Activated T-helper 1 cell treated with anti-CD3 and anti-CD28 coated beads, Interleukin-12 subunit alpha, Interleukin-12 subunit beta, Interleukin-2, Interleukin-4 antibody, amounts not matched to agents 30 ng/mL and 10 ng/mL and 1 ng/mL, durations not matched to agents 14 hours and 24 hours and 36 hours (primary cell): Measurements from ENCODE around the gene CFAP119. TPM values are rescaled to one million over a fixed set of nuclear protein-coding genes. Genes with fewer than 3 reads are reported as not detected.

Experiments
- DNase-seq: peaks from one replicate; pipeline ENCODE4 v3.0.0; 2021; ENCODE audit warnings: low spot score
- H3K27ac Mint-ChIP-seq: one replicate; pipeline ENCODE4 v1.8.0; 2021; ENCODE audit warnings: mild to moderate bottlenecking, mixed read lengths
- H3K27me3 Mint-ChIP-seq: one replicate; pipeline ENCODE4 v1.8.0; 2022; ENCODE audit warnings: mild to moderate bottlenecking, moderate library complexity, mixed read lengths; ENCODE audit not compliant: insufficient read depth
- H3K36me3 Mint-ChIP-seq: one replicate; pipeline ENCODE4 v1.8.0; 2021; ENCODE audit warnings: low read depth, mixed read lengths
- H3K4me1 Mint-ChIP-seq: one replicate; pipeline ENCODE4 v1.8.0; 2021; ENCODE audit warnings: low read depth, mixed read lengths
- H3K4me3 Mint-ChIP-seq: one replicate; pipeline ENCODE4 v1.8.0; 2021; ENCODE audit warnings: mild to moderate bottlenecking, moderate library complexity, mixed read lengths
- H3K9me3 Mint-ChIP-seq: one replicate; pipeline ENCODE4 v1.8.0; 2021; ENCODE audit warnings: mixed read lengths
- intact Hi-C: fragments of 100-400 bp; cut with micrococcal nuclease; formaldehyde crosslinking; loops from one replicate; pipeline ENCODE4 v1.15.1; 2024
- total RNA-seq: library from RNA; stranded (reverse); gene quantifications from 2 replicates; pipeline ENCODE4 v1.2.3, GENCODE V29; 2022

The CFAP119 gene
- total RNA-seq, 1 donor from 2014 or later, result 4.4 TPM

DNA sequence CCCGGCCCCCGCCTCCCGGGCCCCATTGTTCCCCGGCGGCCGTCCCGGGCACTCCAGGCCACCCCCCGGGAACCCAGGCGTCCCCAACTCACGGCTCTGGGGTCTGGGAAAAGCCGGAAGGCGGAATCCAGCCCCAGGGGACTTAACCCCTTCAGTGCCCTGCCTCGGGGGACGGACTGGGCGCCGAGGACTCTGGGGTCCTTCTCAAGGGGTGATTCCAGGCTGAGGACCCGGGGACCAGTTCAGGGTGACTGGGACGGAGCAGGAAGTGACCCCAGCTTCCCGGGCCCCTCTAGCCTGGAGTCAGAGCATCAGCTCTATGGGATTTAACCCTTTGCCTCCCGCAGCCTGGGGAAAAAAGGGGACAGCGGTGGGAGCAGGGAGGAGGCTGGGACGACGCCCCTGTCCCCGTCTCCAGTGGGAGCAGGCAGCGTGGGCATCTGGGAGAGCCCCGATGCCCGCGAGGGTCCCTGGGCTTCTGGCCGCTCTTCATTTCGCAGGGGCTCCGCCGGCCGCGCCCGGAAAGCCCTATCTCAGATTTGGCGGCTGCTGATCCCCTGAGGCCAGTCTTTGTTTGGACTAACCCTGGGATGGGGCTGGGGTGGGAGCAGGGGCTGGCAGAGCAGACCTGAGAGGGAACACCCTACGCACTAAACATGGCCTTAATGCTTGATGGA, 25.2 kb upstream of the CFAP119 start, which contains the start of gene ZNF629:
ZNF629 (minus strand) TSS at position 270 of the 677 bp plus-strand sequence. CDS start 2,723 bp downstream, outside the sequence.
- Mint-ChIP-seq H3K36me3 (no peaks in the 10 kb centered on the region), H3K4me3 (peak within 1 kb of the TSS; percentile 78), H3K27ac (no peak within 1 kb of the TSS), H3K9me3 (no peaks in the 10 kb centered on the region), H3K27me3 (peaks cover 36% of the 10 kb centered on the region), H3K4me1 (no peaks in the 10 kb centered on the region)
- no peak for DNase-seq
- intact Hi-C loops, result no loop called here

DNA sequence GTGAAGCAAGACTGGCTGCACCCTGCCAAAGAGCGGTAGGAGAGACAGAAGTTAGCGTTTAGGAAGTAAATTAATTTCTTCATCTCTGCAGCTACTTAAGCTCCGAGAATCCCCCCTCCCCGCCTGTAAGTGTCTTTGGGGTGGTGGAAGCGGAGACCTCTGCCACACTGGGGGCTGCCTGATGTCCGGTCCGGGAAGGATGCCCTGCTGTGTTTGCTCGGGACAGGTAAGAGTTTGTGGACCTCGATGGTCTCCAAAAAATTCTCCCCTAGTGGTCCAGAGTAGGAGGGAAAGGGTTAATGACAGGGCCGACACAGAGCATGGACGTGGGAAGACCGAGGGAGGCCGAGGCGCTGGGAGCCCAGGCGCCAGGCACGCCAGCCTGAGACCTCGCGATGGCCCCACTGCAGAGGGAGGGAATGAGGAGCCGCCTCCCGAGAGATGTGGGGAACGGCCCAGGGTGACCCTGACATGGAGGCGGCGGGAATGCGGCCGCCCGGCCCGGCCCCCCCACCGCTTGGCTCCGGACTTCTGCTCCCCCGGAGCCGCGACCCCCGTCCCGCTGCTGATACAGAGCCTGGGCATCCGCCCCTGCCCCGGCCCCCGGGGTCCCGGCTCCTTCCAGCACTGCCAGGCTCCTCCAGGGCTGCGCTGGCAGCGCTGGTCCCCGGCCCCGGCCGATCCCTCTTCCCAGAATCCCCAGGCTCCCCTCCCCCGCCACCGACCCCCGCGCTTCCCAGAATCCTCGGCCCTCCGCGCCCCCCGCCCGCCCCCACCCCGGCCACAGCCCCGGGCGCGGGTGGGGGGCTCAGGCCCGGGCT, 24.5 kb upstream of the CFAP119 start:
- no peak overlapping the region for H3K27ac Mint-ChIP-seq
- H3K36me3 Mint-ChIP-seq, result no peaks in the 10 kb centered on the region
- H3K4me3 Mint-ChIP-seq, result peak overlapping the region; percentile 74
- no peaks in the 10 kb centered on the region for H3K9me3 Mint-ChIP-seq
- no peak for DNase-seq
- intact Hi-C loops, result no loop called here
- peaks cover 36% of the 10 kb centered on the region for H3K27me3 Mint-ChIP-seq
- H3K4me1 Mint-ChIP-seq, result no peaks in the 10 kb centered on the region

DNA sequence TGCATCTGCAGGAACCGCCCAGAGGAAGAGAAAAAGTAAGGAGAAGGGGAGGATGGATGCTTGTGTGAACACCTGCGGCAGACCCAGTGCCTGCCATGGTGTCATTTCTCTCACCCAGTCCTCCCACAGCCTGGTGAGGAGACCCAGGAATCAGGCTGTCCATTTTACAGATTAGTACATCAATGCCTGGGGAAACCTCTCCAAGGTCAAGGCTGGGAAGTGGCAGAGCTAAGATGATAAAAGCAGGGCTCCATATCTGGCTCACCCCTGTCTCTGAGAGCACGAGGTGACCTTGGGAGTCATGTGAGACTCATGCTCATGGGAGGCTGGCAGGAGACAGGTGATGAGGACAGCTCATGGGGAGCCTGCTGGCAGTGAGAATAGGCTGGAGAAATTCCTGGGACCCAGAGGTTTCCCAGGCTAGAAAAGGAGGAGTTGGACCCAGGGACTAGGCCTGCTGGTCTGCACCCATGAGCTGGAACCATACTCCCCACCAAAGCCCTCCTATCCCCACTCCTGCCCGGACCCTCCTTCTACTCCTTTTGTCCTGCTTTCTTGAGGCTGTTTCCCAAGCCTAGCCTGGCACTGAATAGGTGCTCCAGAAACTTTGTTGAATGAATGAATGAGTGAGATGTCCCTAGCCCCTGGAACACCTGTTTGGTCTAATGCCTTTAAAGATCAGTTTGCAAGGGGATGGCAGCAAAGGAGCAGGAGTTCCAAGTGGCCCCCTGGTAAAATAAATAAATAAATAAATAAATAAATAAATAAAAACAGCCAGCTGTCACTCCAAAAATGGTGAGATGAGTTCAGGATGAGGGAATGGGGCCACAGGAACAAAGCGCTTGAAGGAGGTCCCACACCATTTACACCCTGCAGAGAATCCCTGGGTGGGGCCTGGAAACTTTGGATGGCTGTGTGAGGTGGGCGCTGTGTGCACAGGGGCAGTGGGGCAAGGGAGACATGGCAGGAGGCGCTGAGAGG, 23.6 kb upstream of the CFAP119 start:
- Mint-ChIP-seq H3K27me3 (peaks cover 36% of the 10 kb centered on the region), H3K9me3 (no peaks in the 10 kb centered on the region), H3K4me3 (peak overlapping the region; percentile 74), H3K4me1 (no peaks in the 10 kb centered on the region), H3K36me3 (no peaks in the 10 kb centered on the region), H3K27ac (no peak overlapping the region)
- DNase-seq, result no peak
- intact Hi-C loops, result no loop called here

DNA sequence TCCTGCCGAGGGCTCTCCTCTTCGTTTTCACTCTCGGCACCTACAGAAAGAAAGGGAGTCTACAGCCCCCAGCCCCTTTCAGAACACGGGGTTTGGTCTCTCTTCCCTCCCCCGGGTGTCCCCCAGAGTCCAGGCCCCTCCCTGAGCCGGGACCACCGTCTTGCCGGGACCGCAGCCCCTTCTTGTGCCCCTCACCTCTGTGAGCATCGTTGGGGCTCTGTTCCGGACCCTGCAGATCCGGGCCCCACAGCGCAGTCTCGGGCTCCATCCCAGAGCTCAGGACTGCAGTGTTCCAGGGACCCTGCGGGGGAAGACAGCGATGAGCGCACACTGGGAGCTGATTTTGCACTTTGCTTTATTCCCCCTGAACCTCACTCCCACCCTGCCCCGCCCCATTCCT, 22.4 kb upstream of the CFAP119 start:
- intact Hi-C loops, result no loop called here
- Mint-ChIP-seq H3K27ac (no peak overlapping the region), H3K9me3 (no peaks in the 10 kb centered on the region), H3K4me3 (no peak overlapping the region), H3K27me3 (peaks cover 36% of the 10 kb centered on the region), H3K36me3 (no peaks in the 10 kb centered on the region), H3K4me1 (no peaks in the 10 kb centered on the region)
- DNase-seq, result no peak

DNA sequence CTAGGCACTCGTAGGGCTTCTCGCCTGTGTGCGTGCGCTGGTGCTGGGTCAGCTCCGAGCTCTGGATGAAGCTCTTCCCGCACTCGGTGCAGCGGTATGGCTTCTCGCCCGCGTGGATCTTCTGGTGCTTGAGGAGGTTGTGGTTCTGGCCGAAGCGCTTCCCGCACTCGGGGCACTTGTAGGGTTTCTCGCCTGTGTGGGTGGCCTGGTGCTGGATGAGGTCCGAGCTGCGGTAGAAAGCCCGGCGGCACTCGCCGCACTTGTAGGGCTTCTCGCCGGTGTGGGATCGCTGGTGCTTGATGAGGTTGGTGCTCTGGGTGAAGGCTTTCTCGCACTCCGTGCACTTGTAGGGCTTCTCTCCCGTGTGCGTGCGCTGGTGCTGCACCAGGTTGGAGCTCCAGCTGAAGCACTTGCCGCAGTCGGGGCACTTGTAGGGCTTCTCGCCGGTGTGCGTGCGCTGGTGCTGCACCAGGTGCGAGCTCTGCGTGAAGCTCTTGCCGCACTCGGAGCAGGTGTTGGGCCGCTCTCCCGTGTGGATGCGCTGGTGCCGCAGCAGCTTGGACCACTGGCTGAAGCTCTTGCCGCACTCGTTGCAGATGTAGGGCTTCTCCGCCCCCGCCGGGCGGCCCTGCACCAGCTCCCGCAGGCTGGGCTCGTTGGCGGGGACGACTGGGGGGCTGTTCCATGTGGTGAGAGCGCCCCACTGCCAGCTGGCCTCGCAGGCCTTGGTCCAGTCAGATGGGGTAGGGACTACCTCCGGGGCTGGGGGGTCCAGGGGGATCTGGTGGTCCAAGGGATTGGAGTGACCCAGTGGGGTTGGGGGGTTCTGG, 21.6 kb upstream of the CFAP119 start:
- Mint-ChIP-seq H3K27ac (no peak overlapping the region), H3K36me3 (no peaks in the 10 kb centered on the region), H3K27me3 (peaks cover 32% of the 10 kb centered on the region), H3K4me1 (no peaks in the 10 kb centered on the region), H3K9me3 (no peaks in the 10 kb centered on the region), H3K4me3 (no peak overlapping the region)
- intact Hi-C loops, result no loop called here
- DNase-seq, result no peak

DNA sequence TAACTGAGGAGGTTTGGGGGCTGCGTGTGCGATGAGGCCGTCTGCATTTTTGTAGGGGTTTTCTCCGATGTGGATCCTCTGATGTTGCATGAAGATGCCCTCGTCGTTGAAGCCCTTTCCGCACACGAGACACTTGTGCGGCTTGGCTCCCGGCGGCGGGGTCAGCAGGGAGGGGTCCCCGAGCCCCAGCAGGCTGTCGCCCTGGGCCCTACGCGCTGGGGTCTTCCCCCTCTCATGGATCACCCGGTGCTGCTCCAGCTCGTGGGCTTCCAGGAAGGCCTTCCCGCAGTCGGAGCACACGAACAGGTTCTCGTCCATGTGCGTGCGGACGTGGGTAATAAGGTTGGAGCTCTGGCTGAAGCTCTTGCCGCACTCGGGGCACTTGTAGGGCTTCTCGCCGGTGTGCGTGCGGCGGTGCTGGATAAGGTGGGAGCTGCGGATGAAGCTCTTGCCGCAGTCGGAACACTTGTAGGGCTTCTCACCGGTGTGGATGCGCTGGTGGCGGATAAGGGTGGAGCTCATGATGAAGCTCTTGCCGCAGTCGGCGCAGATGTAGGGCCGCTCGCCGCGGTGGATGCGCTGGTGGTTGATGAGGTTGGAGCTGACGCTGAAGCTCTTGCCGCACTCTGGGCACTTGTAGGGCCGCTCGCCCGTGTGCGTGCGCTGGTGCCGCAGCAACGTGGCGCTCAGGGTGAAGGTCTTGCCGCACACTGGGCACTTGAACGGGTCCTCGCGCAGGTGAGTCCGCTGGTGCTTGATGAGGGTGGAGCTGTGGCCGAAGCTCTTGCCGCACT, 20.8 kb upstream of the CFAP119 start:
- Mint-ChIP-seq H3K9me3 (no peaks in the 10 kb centered on the region), H3K36me3 (no peaks in the 10 kb centered on the region)
- no peak for DNase-seq

DNA sequence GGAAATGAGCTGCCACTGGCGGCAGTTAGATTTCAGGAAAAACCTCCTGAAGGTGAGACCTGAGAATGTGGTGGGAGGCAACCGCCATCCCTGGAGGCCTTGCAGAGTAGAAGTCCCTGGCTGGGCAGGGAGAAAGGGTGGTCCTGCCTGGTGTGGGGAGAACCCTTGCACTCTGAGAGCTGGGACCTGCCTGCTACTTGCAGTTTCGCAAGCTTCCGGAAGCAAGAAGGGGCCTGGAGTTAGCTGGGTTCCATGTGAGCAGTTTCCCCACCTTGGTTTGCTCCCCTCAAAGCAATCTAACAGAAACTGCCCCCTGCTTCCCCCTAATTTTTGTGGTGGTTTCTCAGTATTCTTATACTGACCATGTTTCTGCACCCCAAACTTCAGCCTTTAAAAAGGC, 18.7 kb upstream of the CFAP119 start:
- H3K27me3 Mint-ChIP-seq, result peaks cover 9% of the 10 kb centered on the region
- H3K4me3 Mint-ChIP-seq, result no peak overlapping the region
- no peak overlapping the region for H3K27ac Mint-ChIP-seq
- intact Hi-C loops, result no loop called here
- no peak for DNase-seq
- H3K36me3 Mint-ChIP-seq, result no peaks in the 10 kb centered on the region
- peaks cover 10% of the 10 kb centered on the region for H3K4me1 Mint-ChIP-seq
- no peaks in the 10 kb centered on the region for H3K9me3 Mint-ChIP-seq

More for the DNA sequence above, 20.8 kb upstream of the CFAP119 start:
- Mint-ChIP-seq H3K27me3 (peaks cover 24% of the 10 kb centered on the region), H3K4me3 (no peak overlapping the region), H3K4me1 (no peaks in the 10 kb centered on the region), H3K27ac (no peak overlapping the region)
- intact Hi-C loops, result no loop called here

DNA sequence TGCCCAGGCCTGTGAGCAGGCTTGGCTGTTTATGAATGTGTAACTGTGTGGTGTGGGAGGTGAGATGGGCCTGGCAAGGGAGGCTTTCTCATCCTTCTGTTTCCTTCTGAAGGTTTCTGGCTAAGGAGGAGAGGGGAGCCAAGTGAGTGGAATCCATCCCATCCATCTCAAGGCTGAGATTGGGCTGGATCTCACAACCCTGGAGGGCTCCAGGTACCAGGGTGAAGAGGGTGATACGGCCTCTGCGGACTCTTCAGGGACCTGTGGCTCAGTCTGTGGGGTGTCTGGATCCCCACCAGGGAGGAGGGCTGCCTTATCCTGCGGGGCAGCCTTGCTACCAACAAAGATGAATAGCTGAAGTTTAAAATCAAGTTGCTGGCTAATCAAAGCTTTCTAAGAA, 18.2 kb upstream of the CFAP119 start:
- no peak for DNase-seq
- intact Hi-C loops, result no loop called here
- Mint-ChIP-seq H3K36me3 (no peaks in the 10 kb centered on the region), H3K4me1 (peaks cover 10% of the 10 kb centered on the region), H3K27ac (no peak overlapping the region), H3K4me3 (no peak overlapping the region), H3K9me3 (no peaks in the 10 kb centered on the region), H3K27me3 (peaks cover 4% of the 10 kb centered on the region)

DNA sequence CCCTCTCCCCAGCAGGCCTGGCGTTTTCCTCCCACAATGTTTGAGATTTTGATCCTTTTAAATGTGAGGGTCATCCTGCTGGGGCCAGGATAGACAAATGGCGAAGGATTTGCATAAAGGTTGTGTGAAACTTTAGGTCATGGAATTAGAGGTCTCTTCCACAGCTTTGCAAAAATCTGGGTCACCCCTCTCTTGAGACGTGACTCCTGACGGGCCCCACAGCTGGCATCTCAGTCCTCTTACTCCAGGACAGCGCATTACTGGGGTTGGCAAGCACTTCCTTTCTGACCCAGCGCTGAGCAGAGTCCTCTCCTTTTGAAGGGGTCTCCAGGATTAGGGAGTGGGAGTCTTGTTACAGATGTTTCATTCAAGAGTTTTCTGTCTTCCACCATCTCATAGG, 17.7 kb upstream of the CFAP119 start:
- no peak for DNase-seq
- Mint-ChIP-seq H3K27ac (no peak overlapping the region), H3K27me3 (no peaks in the 10 kb centered on the region), H3K4me1 (peaks cover 10% of the 10 kb centered on the region), H3K9me3 (no peaks in the 10 kb centered on the region), H3K36me3 (no peaks in the 10 kb centered on the region), H3K4me3 (no peak overlapping the region)
- intact Hi-C loops, result no loop called here

DNA sequence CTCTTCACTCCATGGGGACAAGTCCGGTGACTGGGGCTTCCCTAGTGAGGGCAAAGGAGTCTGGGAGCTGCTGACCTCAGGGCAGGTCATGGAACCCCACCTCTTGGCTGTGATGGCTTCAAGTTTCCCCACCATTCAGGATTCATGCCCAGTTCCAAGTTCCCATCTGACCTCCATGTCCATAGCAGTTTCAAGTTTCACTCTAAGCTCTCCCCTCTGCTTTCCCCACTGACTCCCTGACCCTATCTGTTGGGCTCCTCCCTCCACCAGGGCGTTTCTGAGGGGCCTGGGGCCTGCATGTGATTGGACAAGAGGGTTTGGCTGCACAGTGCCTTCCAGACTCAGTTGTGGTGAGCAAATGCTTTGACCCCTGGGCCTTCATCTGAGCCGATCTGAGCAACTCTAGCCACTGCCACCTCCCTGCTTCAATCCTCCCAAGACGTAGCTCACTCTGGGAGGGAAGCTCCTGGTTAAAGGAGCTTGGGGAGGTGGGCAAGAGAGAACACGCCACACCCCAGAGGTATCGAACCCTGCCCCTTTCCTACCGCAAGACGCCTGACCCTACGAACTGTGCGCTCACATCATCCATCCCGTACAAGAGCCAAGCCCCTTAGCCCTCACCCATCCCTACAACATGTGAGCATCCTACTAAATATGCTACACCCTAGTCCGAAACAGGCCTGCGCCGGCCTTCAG, 16.8 kb upstream of the CFAP119 start:
- Mint-ChIP-seq H3K27ac (no peak overlapping the region), H3K4me3 (peak overlapping the region; percentile 54), H3K9me3 (no peaks in the 10 kb centered on the region), H3K4me1 (peaks cover 10% of the 10 kb centered on the region), H3K27me3 (no peaks in the 10 kb centered on the region), H3K36me3 (peaks cover 2% of the 10 kb centered on the region)
- DNase-seq, result no peak
- intact Hi-C loops, result no loop called here

DNA sequence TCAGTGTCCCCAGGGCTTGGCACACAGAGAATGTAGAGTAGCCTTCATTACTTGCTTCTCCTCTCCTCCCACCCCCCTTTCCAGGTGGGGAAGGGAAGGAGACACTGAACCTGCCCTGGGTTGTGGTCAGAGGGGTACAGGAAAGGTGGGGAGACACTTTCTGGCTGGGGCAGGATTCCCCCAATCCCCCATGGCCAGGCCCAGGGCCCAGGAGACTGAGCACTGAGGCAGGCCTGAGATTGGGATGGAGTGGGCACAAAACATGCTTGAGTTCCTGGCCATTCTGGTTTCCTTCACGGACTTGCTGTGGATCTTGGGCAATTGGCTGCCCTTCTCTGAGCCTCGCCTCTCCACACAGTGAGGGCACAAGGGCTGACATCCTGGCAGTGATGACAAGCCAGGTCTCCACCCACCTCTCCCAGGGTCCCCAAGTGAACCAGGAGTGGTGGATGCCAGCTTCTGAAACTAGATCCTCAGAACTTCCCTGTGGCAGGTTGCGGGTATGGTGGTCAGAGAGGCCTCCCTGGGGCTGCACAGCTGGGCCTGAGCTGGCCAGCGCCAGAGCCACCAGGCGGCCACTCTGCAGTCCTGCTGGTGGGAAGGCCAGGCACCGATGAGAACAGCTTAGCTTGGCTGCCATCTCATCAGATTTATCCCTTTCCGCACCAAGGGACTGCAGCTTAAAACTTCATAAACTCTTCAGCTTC, 15.9 kb upstream of the CFAP119 start:
- H3K4me3 Mint-ChIP-seq, result peak overlapping the region; percentile 94

More for the DNA sequence above, 15.9 kb upstream of the CFAP119 start:
- Mint-ChIP-seq H3K27ac (peak overlapping the region; percentile 65), H3K9me3 (no peaks in the 10 kb centered on the region), H3K27me3 (no peaks in the 10 kb centered on the region), H3K4me1 (peaks cover 16% of the 10 kb centered on the region), H3K36me3 (peaks cover 8% of the 10 kb centered on the region)
- no peak for DNase-seq
- intact Hi-C loops, result no loop called here
